Spleen (tissue), 7 donors: Measurements from ENCODE around the gene MCHR1.

Source experiments
- CTCF ChIP-seq, 11 experiments: fragments of 200-600 bp in 7 of 11; fragments of 450-650 bp in 4 of 11; sonication (generic) in 4 of 11; IDR thresholded peaks in 8 of 11; conservative IDR thresholded peaks in 3 of 11; 1 replicate in 7 of 11; 2 replicates in 4 of 11; pipeline versions ENCODE4 v1.4.0 to v1.8.0; 2016 to 2021; ENCODE audit warnings: antibody characterized with exemption in 11 of 11, inconsistent platforms in 4 of 11, mild to moderate bottlenecking in 1 of 11
- POLR2A ChIP-seq, 3 donors: fragments of 450-650 bp; IDR thresholded peaks; one replicate each; pipeline ENCODE4 v1.5.1; 2017; ENCODE audit warnings: antibody characterized with exemption in 3 of 3, mild to moderate bottlenecking in 1 of 3
- donor health status: DM: no; HTN: no; CAD: no; lungs with moderate emphysema.
- donor health status: DM: no; HTN: no; CAD: no.
- donor health status: DM: no; HTN: no; CAD: no.

DNA sequence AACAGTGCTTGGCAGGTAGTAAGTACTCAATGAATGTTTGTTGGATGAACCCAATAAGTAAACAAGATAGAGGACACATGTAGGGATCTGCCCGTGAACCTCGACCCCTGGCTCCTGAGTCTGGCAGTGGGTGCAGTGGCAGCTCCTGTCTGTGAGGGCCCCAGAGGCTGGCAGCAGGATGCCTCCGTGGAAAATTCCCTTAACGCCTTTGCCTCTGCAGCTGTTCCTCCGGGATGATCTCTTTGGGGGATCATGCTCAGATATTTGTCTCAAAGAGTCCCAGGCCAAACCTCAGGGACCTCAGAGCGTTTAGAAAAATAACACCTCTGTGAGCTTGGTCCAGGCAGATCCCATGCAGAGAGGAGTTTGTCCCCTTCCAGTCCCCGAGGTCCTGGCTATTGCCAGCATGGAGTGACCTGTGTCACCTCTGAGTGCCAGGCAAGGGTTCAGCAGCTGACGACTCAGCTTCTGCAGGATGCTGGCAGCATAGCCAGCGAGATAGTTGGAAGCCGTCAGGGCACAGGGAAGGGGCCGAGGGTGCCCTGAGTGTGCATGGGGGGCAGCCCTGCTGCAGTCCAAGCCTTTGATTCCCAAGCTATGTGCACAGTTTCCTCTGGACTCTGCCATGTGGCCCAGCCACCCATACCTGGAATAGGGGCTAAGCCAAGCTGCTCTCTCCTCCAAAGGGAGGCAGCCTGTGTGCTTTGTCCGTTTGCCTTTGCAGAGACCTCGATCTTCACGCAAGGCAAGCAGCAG, 613 bp upstream of the MCHR1 start:
- no peak for TF ChIP-seq CTCF (IDR thresholded peaks at IDR 0.05 in 8 of 11, conservative IDR thresholded peaks at IDR 0.05 in 3 of 11)
- no peak for TF ChIP-seq POLR2A (IDR thresholded peaks at IDR 0.05)
